ENCODE results near the gene PZP.
"Not testable (repeated sequence)": the region's sequence is repeated elsewhere in the genome, so short reads cannot be mapped to it uniquely, and the experiment has no call there.

PZP gene

GRCh38 chr12:9180810-9181209 lies 27.4 kb downstream of the PZP start:
- no peak for TF ChIP-seq CTCF (IDR thresholded peaks at IDR 0.05)
- no peak for TF ChIP-seq ZFX (IDR thresholded peaks at IDR 0.05; ENCODE audit: borderline replicate concordance)

DNA sequence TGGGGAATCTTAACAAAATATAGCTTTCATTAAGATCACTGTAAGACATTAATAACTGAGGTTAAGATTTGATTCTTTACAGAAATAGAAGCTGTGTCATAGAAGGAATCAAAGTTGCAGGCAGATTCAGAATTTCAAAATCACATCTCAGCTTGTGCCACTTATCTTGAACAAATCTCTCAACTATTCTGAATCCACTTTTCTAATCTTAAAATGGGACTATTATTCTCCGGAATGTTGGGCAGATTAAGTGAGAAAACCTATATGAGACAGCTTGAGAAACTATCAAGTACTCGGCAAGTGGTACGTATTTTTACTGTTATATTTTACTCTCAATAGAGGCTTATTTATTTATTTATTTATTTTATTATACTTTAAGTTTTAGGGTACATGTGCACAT lies 28.4 kb downstream of the PZP start:
- TF ChIP-seq ZFX (IDR thresholded peaks at IDR 0.05; ENCODE audit: borderline replicate concordance) (no peak), CTCF (IDR thresholded peaks at IDR 0.05) (no peak)
- H3K27ac ChIP-seq, result no peak overlapping the region

More at GRCh38 chr12:9180810-9181209, 27.4 kb downstream of the PZP start:
- no peak overlapping the region for H3K27ac ChIP-seq

DNA sequence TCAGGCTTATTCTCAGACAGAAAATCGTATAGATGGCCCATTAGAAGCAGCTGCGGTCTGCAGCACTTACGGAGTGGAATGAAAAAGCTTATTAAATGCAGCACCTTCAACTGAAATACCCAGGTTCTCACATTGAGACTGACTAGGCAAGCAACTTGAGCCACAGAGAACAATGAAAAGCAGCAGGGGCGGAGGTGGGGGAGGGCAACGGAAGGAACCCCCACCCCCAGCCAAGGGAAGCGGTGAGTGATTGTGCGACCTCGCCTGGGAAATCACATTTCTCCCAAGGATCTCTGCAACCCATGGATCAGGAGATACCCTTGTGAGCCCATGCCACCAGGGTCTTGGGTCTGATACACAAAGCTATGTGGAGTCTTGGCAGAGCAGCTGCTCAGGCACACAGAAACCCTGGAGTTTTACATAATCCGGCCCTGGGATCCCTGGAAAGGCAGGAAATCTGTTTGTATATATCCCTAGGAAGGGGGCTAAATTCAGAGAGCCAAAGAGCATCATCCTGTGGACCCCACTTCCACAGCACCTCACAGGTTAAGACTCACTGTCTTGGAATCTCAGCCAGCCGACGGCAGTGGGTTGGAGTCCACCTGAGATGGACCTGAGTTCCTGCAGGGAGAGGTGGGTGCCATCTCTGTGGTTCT lies 38.1 kb downstream of the PZP start:
- H3K27ac ChIP-seq, result no peak overlapping the region
- TF ChIP-seq ZFX (IDR thresholded peaks at IDR 0.05; ENCODE audit: borderline replicate concordance) (no peak), CTCF (IDR thresholded peaks at IDR 0.05) (no peak)

DNA sequence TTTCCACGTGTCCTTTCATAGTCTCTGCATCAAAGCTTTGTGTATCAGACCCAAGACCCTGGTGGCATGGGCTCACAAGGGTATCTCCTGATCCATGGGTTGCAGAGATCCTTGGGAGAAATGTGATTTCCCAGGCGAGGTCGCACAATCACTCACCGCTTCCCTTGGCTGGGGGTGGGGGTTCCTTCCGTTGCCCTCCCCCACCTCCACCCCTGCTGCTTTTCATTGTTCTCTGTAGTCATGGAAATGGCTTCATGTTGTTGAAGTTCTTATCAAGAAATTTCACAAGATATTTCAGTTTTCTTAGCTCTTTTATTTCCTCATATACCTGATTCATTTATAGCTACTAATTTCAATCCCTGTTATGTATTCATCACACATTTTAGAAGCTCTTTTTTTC lies 40.9 kb downstream of the PZP start:
- not testable (repeated sequence) for H3K27ac ChIP-seq

DNA sequence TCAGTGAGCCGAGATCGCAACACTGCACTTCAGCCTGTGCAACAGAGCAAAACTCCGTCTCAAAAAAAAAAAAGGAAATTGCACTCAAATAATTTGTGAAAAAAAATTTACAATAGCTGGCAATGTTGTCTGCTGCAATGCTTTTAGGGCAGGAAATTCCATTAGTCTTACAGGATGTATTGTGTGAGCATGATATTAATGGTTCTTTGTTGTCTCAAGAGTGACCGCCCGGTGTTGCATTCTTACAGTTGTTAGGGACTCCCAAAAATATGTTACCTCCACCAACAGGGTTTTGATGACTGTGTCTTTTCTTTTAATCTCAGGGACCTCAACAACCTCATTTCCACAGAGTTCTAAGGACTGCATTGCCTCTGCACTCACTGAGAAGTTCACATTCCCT lies 44.8 kb downstream of the PZP start:
- TF ChIP-seq ZFX (IDR thresholded peaks at IDR 0.05; ENCODE audit: borderline replicate concordance) (no peak), CTCF (IDR thresholded peaks at IDR 0.05) (no peak)
- no peak overlapping the region for H3K27ac ChIP-seq

GRCh38 chr12:9156119-9156518 lies 52.1 kb downstream of the PZP start:
- no peak for TF ChIP-seq ZFX (IDR thresholded peaks at IDR 0.05; ENCODE audit: borderline replicate concordance)
- TF ChIP-seq CTCF (IDR thresholded peaks at IDR 0.05), result no peak
- no peak overlapping the region for H3K27ac ChIP-seq

DNA sequence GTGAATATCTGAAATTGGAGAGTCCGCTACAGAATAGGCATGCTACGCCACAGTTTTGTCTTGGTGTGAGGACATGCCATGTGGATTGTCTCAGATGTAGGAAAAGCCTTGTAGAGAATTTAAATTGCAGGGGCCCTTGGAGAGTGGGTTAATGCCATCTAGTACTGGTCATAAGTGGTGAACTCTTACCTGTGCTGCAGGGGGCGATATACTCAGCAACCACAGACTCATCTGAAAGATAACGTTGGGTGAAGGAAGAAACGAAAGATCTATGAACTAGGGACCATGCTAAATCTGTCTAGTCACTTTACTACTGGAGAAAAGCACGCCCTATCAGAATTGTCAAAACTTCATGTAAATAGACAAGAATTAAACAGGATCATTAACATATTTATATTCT lies 58.8 kb downstream of the PZP start:
- H3K27ac ChIP-seq, result no peak overlapping the region
- peak; percentile 70 for TF ChIP-seq CTCF (IDR thresholded peaks at IDR 0.05)
- TF ChIP-seq ZFX (IDR thresholded peaks at IDR 0.05; ENCODE audit: borderline replicate concordance), result no peak

DNA sequence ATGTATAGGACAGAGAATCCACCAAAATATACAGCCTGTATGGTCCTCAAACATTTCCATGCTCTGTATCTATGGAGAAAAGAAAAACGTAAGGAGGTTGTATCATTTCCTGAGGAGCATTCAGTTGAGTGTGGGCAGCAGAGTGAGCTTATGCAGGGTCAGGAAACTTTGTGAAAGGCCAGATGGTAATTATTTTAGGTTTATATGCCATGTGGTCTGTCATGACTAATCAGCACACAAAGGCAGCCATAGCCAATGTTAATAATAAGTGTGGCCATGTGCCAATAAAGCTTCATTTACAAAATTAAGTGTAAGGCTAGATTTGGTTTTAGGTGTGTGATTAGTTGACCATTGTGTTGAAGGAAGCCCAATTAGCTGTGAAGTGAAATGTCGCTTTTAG lies 59.3 kb downstream of the PZP start:
- TF ChIP-seq CTCF (IDR thresholded peaks at IDR 0.05) (no peak), ZFX (IDR thresholded peaks at IDR 0.05; ENCODE audit: borderline replicate concordance) (no peak)
- H3K27ac ChIP-seq, result no peak overlapping the region

All from 22Rv1 (cell line).